Parathyroid adenoma (tissue), 2 donors: Measurements from ENCODE around the gene URAD.

Source experiments
- H2AFZ ChIP-seq: fragments of 300-600 bp; sonication (generic); one replicate; pipeline ENCODE4 v1.7.0; 2017; ENCODE audit warnings: antibody characterized with exemption, mild to moderate bottlenecking
- H3K27ac ChIP-seq: fragments of 300-600 bp; sonication (generic); one replicate; pipeline ENCODE4 v1.7.0; 2017
- H3K27me3 ChIP-seq: fragments of 300-600 bp; sonication (generic); one replicate; pipeline ENCODE4 v1.7.0; 2017; ENCODE audit warnings: low read length; ENCODE audit not compliant: control insufficient read depth, insufficient read depth
- H3K36me3 ChIP-seq: fragments of 300-600 bp; sonication (generic); one replicate; pipeline ENCODE4 v1.7.0; 2017; ENCODE audit warnings: low read length; ENCODE audit not compliant: control insufficient read depth, insufficient read depth
- H3K4me1 ChIP-seq: fragments of 300-600 bp; sonication (generic); one replicate; pipeline ENCODE4 v1.7.0; 2017; ENCODE audit warnings: control low read depth
- H3K4me2 ChIP-seq: fragments of 300-600 bp; sonication (generic); one replicate; pipeline ENCODE4 v1.7.0; 2017; ENCODE audit warnings: low read length
- H3K4me3 ChIP-seq: fragments of 300-600 bp; sonication (generic); one replicate; pipeline ENCODE4 v1.7.0; 2017; ENCODE audit warnings: low read depth, low read length
- H3K79me2 ChIP-seq: fragments of 300-600 bp; sonication (generic); one replicate; pipeline ENCODE4 v1.7.0; 2017; ENCODE audit warnings: control low read depth
- H3K9ac ChIP-seq: fragments of 300-600 bp; sonication (generic); one replicate; pipeline ENCODE4 v1.7.0; 2017; ENCODE audit warnings: mild to moderate bottlenecking
- H3K9me3 ChIP-seq: fragments of 300-600 bp; sonication (generic); one replicate; pipeline ENCODE4 v1.7.0; 2017; ENCODE audit warnings: low read length; ENCODE audit not compliant: control insufficient read depth
- TF ChIP-seq, protein P1 (sequence below): fragments of 300-600 bp; sonication (generic); IDR thresholded peaks from one replicate; pipeline ENCODE4 v1.7.0; 2017; ENCODE audit warnings: antibody characterized with exemption, mild to moderate bottlenecking
- donor health status: primary hyperparathyroidism.

The URAD gene

GRCh38 chr13:27970382-27971235 is 17.9 kb downstream of the URAD start:
- H3K4me1 ChIP-seq = no peaks in the 10 kb centered on the region
- no peak overlapping the region for H3K27ac ChIP-seq
- no peak overlapping the region for H3K9ac ChIP-seq
- H2AFZ ChIP-seq = no peak overlapping the region
- H3K79me2 ChIP-seq = no peaks in the 10 kb centered on the region
- TF ChIP-seq, protein P1, sequence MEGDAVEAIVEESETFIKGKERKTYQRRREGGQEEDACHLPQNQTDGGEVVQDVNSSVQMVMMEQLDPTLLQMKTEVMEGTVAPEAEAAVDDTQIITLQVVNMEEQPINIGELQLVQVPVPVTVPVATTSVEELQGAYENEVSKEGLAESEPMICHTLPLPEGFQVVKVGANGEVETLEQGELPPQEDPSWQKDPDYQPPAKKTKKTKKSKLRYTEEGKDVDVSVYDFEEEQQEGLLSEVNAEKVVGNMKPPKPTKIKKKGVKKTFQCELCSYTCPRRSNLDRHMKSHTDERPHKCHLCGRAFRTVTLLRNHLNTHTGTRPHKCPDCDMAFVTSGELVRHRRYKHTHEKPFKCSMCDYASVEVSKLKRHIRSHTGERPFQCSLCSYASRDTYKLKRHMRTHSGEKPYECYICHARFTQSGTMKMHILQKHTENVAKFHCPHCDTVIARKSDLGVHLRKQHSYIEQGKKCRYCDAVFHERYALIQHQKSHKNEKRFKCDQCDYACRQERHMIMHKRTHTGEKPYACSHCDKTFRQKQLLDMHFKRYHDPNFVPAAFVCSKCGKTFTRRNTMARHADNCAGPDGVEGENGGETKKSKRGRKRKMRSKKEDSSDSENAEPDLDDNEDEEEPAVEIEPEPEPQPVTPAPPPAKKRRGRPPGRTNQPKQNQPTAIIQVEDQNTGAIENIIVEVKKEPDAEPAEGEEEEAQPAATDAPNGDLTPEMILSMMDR = no peak
- H3K4me3 ChIP-seq = no peak overlapping the region
- H3K9me3 ChIP-seq = no peaks in the 10 kb centered on the region
- H3K4me2 ChIP-seq = no peak overlapping the region
- H3K27me3 ChIP-seq = peaks cover 21% of the 10 kb centered on the region
- H3K36me3 ChIP-seq = no peaks in the 10 kb centered on the region

- H3K4me2 ChIP-seq = no peak overlapping the region
- H3K27me3 ChIP-seq = peaks cover 20% of the 10 kb centered on the region
- H3K9me3 ChIP-seq = no peaks in the 10 kb centered on the region
- no peaks in the 10 kb centered on the region for H3K79me2 ChIP-seq
- H3K9ac ChIP-seq = no peak overlapping the region
- no peak overlapping the region for H2AFZ ChIP-seq
- TF ChIP-seq, protein P1 = no peak
- no peaks in the 10 kb centered on the region for H3K4me1 ChIP-seq
- no peak overlapping the region for H3K4me3 ChIP-seq
- H3K36me3 ChIP-seq = no peaks in the 10 kb centered on the region
- H3K27ac ChIP-seq = no peak overlapping the region
Measured at GRCh38 chr13:27969866-27970229, 18.6 kb downstream of the URAD start.

DNA sequence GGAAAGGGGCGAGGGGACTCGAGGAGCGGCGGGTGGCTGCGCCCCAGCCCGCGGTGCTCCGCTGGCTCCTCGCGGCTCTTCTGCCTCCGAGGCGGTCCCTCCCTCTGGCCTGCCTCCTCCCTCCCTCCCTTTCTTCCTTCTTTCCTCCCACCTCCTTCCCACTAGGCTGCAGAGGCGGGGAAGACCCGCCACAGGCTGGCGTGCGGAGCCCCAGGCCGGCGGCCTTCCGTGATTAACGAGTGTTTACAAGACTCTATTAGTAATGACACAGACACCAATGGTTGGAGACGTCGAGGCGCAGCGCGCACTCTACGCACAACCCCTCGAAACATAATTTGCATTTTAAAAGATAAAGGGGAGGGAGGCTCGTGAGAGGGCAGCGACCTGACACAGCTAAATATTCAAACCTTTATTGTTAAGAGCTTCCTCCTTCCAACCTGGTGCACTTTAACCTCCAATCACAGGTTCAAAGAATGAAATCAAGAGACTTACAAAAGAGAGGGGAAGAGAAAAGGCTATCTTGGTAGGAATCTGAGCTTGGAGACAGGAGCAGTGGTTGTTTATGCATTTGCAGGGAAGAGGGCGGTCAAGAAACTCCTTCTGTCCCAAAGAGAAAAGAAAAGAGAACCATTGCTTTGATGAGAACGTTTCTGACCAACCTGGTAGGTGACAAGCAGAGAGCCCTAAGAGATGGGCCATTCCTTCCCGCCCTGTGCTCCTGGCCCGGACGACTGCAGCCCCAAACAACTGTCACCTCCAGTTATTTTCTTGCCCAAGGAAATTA is 19.2 kb downstream of the URAD start, which contains the start of gene CDX2:
CDX2 (minus strand) TSS at position 234 of the 784 bp plus-strand sequence. CDS start 309 bp downstream, outside the sequence.
- H3K9ac ChIP-seq = no peak within 1 kb of the TSS
- H3K79me2 ChIP-seq = no peaks in the 10 kb centered on the region
- no peak within 1 kb of the TSS for H2AFZ ChIP-seq
- H3K27ac ChIP-seq = no peak within 1 kb of the TSS
- no peaks in the 10 kb centered on the region for H3K9me3 ChIP-seq
- H3K27me3 ChIP-seq = peaks cover 20% of the 10 kb centered on the region
- H3K36me3 ChIP-seq = no peaks in the 10 kb centered on the region
- H3K4me3 ChIP-seq = no peak within 1 kb of the TSS
- H3K4me2 ChIP-seq = no peak within 1 kb of the TSS
- TF ChIP-seq, protein P1 = no peak
- no peaks in the 10 kb centered on the region for H3K4me1 ChIP-seq

- H3K9ac ChIP-seq = no peak overlapping the region
- H3K36me3 ChIP-seq = no peaks in the 10 kb centered on the region
- TF ChIP-seq, protein P1 = no peak
- H3K9me3 ChIP-seq = no peaks in the 10 kb centered on the region
- no peak overlapping the region for H2AFZ ChIP-seq
- H3K4me1 ChIP-seq = no peaks in the 10 kb centered on the region
- H3K79me2 ChIP-seq = no peaks in the 10 kb centered on the region
- peaks cover 20% of the 10 kb centered on the region for H3K27me3 ChIP-seq
- H3K4me3 ChIP-seq = no peak overlapping the region
- no peak overlapping the region for H3K4me2 ChIP-seq
- H3K27ac ChIP-seq = no peak overlapping the region
Measured at GRCh38 chr13:27968316-27969081, 20.0 kb downstream of the URAD start.
